Bronchial epithelial cell (primary cell): ENCODE measurements around the gene OR5B3. TPM values are rescaled to one million over a fixed set of nuclear protein-coding genes. Genes with fewer than 3 reads are reported as not detected.

Source experiments
- DNase-seq: peaks from one replicate; pipeline ENCODE4 v3.0.0-alpha.2; 2010; ENCODE audit warnings: low read depth
- FAIRE-seq: peaks from 2 replicates; lab custom pipeline; 2011; peaks lifted over from hg19 to GRCh38; lab: Jason Lieb, UNC
- H3K27me3 ChIP-seq: 2 replicates; pipeline ENCODE4 v1.5.1; 2011; ENCODE audit warnings: low read length; ENCODE audit not compliant: control insufficient read depth, insufficient read depth
- H3K36me3 ChIP-seq: 2 replicates; pipeline ENCODE4 v1.5.1; 2011; ENCODE audit warnings: low read length; ENCODE audit not compliant: control insufficient read depth, insufficient read depth
- H3K4me3 ChIP-seq: 2 replicates; pipeline ENCODE4 v1.5.1; 2011; ENCODE audit warnings: mild to moderate bottlenecking, low read depth, low read length, control low read depth
- CTCF ChIP-seq: IDR thresholded peaks from 2 replicates; pipeline ENCODE4 v1.5.1; 2011; ENCODE audit warnings: mild to moderate bottlenecking, moderate library complexity, low read length, control low read depth, inconsistent platforms; ENCODE audit not compliant: insufficient read depth, severe bottlenecking
- total RNA-seq: library from RNA; depleted of rRNA; stranded (reverse); fragments of >200 nt; gene quantifications from 2 replicates; pipeline ENCODE4 v1.2.1, GENCODE V29; 2014

Gene OR5B3
- total RNA-seq, 1 donor from 2014 or later, result not detected

- FAIRE-seq, result no peak
- no peak for TF ChIP-seq CTCF
- Histone ChIP-seq H3K27me3 (no peaks in the 10 kb centered on the region), H3K4me3 (no peak overlapping the region), H3K36me3 (no peaks in the 10 kb centered on the region)
- peak; percentile 85 for DNase-seq
Observed at GRCh38 chr11:58394195-58394594, 12.5 kb downstream of the OR5B3 start.

- H3K36me3 ChIP-seq, result no peaks in the 10 kb centered on the region
- no peaks in the 10 kb centered on the region for H3K27me3 ChIP-seq
- FAIRE-seq (no peak), DNase-seq (peak; percentile 91)
- no peak overlapping the region for H3K4me3 ChIP-seq
- no peak for TF ChIP-seq CTCF
Observed at GRCh38 chr11:58392746-58393145, 13.9 kb downstream of the OR5B3 start.

GRCh38 chr11:58391879-58392278 is 14.8 kb downstream of the OR5B3 start:
- no peaks in the 10 kb centered on the region for H3K36me3 ChIP-seq
- TF ChIP-seq CTCF, result no peak
- DNase-seq (peak; percentile 79), FAIRE-seq (no peak)
- no peaks in the 10 kb centered on the region for H3K27me3 ChIP-seq
- no peak overlapping the region for H3K4me3 ChIP-seq

GRCh38 chr11:58390551-58391063 is 16.1 kb downstream of the OR5B3 start:
- DNase-seq (no peak), FAIRE-seq (no peak)
- H3K36me3 ChIP-seq, result no peaks in the 10 kb centered on the region
- H3K4me3 ChIP-seq, result no peak overlapping the region
- no peaks in the 10 kb centered on the region for H3K27me3 ChIP-seq
- no peak for TF ChIP-seq CTCF

- DNase-seq (no peak), FAIRE-seq (no peak)
- TF ChIP-seq CTCF, result no peak
- Histone ChIP-seq H3K4me3 (no peak within 1 kb of the TSS), H3K36me3 (no peaks in the 10 kb centered on the region), H3K27me3 (no peaks in the 10 kb centered on the region)
Observed at GRCh38 chr11:58358969-58359368, 47.7 kb downstream of the OR5B3 start, which contains the start of gene OR5B17. Gene OR5B17, minus strand, starts transcription at chr11:58359069. Its CDS starts 0 bp downstream, at chr11:58359069.

GRCh38 chr11:58354727-58355126 is 51.9 kb downstream of the OR5B3 start:
- FAIRE-seq (no peak), DNase-seq (no peak)
- Histone ChIP-seq H3K4me3 (no peak overlapping the region), H3K36me3 (no peaks in the 10 kb centered on the region), H3K27me3 (no peaks in the 10 kb centered on the region)
- no peak for TF ChIP-seq CTCF
